CD4-positive, alpha-beta T cell treated with Interleukin-1 beta for 1 hour (primary cell): Measurements from ENCODE around the gene DDX49.
"Not testable (repeated sequence)": the region's sequence is repeated elsewhere in the genome, so short reads cannot be mapped to it uniquely, and the experiment has no call there.

Experiments used
- DNase-seq, 2 donors: peaks; one replicate each; pipeline ENCODE4 v3.0.0-alpha.2; 2020 to 2022

The DDX49 gene

GRCh38 chr19:18943465-18943864 is 23.9 kb downstream of the DDX49 start:
- DNase-seq: no peak

GRCh38 chr19:18945297-18945696 is 25.8 kb downstream of the DDX49 start:
- no peak for DNase-seq

DNA sequence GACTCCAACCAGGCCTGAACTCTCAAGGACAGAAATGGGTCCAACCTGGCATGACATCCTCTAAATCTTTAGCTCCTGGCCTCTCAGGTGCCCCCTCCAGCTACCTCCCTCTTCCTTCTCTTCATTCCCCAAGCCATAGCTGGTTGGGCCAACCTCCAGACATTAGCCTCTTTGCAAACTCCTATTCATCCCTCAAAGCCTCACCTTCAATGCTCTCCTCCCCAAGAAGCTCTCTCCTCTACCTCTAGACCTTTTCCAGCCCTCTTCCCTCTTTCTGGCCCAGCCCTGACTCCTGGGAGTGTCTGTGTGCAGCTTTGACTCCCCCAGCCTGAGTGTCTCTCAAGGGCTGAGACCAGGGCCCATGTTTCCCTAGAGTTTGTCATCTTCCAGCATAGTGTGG is 26.8 kb downstream of the DDX49 start:
- DNase-seq: no peak

- no peak for DNase-seq
These were observed 27.4 kb downstream of the DDX49 start for GRCh38 chr19:18946918-18947317.

- no peak for DNase-seq
These were observed 28.8 kb downstream of the DDX49 start for GRCh38 chr19:18948075-18948975.

DNA sequence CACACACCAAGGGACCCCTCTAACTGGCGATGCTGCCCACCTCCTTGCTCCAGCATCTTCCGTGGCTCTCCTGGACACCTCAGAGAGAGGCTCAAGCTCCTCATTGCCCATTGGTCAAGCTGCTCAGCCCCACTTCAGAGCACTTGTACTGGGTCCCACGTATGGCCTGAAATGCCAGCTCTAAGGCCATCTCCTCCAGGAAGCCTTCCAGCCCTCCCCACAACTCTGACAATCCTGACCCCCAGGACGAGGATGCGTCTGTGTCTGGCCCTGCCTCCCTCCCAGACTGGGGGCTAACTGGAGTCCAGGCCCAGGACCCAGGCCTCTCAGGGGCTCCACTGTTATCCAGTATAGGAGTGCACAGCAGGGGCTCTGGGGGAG is 29.5 kb downstream of the DDX49 start:
- no peak for DNase-seq

DNA sequence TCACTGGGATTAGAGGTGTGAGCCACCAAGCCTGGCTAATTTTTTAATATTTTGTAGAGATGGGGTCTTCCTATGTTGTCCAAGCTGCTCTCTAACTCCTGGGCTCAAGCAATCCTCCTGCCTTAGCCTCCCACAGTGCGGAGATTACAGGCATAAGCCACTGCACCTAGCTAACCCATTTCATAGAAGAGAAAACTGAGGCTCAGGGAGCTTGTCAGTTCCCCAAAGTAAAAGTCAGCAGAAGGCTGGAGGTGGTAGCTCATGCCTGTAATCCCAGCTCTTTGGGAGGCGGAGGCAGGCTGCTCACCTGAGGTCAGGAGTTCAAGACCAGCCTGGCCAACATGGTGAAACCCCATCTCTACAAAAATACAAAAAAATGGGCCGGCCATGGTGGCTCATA is 30.3 kb downstream of the DDX49 start:
- no peak for DNase-seq

DNA sequence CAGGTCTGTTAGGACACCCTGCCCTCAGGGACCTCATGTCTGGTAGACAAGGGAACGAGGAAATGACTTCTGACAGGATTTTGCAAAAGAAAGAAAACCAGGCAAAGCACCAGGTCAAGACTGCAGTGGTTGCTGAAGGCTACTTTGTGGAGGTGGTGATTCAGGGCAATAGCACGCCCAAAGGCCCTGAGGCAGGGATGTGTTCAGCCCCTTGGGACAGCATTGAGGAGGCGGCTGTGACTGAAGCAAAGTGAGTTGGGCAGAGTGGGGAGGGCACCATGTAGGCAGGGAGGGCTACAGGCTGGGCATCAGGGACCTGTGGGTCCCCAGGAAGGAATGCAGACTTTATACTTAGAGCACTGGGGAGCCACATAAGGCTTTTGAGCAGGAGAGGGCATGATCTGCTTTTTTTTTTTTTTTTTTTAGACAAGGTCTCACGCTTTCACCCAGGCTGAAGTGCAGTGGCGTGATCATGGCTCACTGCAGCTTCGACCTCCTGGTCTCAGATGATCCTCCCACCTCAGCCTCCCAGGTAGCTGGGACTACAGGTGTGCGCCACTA is 32.3 kb downstream of the DDX49 start:
- DNase-seq: no peak

DNA sequence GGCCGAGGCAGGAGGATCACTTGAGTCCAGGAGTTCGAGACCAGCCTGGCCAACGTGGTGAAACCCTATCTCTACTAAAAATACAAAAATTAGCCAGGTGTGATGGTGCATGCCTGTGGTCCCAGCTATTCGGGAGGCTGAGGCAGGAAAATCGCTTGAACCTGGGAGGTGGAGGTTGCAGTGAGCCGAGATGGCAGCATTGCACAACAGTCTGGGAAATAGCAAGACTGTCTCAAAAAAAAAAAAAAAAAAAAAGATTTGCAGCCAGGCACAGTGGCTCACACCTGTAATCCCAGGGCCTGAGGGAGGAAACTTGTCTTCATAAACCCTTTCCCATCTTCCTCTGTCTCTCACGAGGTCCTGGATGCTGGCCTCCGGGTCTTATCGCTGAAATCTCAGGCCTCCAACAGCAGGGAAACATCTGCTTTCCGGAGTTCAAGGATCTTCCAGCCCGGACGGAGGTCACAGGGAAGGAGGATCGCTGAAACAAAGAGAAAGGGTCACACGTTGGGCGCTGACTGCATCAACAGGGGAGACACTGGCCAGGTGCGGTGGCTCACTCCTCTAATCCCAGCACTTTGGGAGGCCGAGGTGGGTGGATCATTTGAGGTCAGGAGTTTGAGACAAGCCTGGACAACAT is 33.0 kb downstream of the DDX49 start:
- not testable (repeated sequence) for DNase-seq

DNA sequence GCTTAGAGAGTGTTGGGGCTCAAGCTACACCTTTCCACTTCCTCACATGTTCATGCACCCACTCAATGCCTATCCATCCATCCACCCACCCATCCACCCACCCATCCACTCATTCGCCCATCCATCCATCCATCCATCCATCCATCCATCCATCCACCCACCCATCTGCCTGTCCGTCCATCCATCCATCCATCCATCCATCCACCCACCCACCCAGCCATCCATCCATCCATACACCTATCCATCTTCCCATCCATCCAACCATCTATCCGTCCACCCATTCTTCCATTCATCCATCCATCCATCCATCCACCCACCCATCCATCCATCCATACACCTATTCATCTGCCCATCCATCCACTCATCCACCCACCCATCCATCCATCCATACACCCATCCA is 34.6 kb downstream of the DDX49 start:
- no peak for DNase-seq

GRCh38 chr19:18955042-18955441 is 35.5 kb downstream of the DDX49 start:
- no peak for DNase-seq

GRCh38 chr19:18960370-18960769 is 40.9 kb downstream of the DDX49 start:
- DNase-seq: no peak

DNA sequence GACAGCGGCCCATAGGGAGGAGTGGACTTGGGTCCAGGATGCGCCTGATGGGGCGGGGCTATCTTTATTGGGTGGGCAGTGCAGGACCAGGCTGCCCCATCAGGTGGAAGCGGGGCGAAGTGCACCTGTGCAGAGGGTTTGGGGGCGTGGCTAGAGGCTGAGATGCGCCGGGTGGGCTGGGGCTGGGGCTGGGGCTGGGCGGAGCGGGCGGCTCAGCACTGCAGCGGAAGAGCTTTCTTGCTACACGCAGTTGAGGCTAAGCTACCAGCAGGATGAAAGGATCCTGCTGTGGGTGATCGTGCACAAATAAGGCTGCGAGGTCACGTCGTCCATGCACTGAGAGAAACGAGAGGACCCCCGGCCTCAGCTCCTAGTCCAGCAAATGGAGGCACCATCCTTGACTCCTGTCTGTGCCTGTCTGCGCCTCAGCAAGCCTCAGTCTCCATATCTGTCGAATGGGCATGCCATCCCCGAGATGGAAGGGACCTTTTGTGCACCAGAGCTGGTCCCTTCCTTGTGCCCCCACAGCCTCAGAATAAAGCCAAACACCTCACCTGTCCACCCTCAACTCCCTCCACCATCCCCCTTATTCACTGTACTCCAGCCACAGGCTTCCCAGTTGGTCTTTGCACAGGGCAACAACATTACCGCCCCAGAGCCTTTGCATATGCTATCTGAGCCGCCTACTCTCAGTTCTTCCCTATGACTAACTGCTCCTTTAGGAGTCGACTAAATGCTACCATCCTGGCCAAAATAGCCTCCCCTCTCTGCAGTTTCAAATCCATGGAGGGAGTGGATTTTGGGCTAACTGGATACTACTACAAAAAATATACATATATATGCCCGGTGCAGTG is 42.5 kb downstream of the DDX49 start:
- no peak for DNase-seq

DNA sequence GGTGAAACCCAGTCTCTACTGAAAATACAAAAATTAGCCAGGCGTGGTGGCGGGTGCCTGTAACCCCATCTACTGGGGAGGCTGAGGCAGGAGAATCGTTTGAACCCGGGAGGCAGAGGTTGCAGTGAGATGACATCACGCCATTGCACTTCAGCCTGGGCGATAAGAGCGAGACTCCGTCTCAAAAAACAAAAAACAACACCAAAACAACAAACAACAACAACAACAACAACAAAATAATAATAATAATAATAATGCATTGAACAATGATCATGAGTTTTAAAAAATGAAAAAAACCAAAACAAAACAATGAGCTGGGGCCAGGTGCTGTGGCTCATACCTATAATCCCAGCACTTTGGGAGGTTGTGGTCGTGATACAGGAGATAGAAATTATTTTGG is 44.6 kb downstream of the DDX49 start:
- DNase-seq: no peak

DNA sequence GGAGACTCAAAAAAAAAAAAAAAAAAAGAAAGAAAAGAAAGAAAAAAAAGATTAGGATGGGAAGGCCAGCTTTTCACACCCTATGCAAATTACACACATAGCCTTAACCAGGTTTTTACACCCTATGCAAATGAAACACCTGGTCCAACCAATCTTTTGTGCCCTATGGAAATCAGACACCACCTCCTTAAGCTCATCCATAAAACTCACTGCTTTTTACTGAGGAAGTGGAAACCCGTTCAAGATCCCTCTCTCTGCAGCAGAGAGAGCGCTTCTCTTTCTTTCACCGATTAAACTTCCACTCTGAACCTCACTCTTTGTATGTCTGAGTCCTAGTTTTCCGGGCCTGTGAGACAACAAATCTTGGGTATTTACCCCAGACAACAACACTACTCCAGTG is 46.8 kb downstream of the DDX49 start:
- DNase-seq: no peak

DNA sequence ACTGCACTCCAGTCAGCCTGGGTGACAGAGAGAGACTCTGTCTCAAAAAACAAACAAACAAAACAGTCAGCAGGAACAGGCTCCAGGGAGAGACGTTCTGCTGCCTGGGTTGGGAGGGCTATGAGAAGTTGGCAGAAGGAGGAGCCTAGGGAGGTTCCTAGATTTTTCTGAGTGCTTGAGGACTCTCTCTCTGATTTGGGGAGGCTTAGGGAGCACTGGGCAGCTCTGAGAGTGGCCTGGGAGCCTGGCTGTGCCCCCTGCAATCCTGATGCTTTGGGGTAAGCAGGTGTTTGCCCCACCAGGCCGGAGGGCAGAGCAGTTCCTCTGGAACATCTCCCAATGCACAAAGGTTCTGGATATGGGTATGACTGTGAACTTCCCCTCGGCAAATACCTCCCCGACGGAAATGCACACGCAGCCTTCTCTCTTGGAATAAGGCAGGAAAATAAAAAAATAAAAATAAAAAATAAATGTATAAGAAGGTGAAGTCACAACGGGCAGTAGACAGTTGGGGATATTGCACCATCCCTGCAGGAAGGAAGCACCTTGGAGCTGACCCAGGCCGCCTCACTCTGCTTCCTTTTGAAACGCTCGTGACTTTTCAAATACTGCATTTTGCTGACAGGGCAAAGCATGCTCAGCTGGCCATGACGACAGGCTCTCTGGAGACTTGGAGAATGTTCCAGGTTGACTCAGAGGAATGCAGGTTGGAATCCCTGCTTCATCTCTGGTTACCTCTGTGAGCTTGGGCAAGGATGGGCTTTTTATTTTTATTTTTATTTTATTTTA is 48.0 kb downstream of the DDX49 start:
- peak in 1 of 2 donors; percentile 50 for DNase-seq

GRCh38 chr19:18969931-18970659 is 50.6 kb downstream of the DDX49 start:
- DNase-seq: no peak

DNA sequence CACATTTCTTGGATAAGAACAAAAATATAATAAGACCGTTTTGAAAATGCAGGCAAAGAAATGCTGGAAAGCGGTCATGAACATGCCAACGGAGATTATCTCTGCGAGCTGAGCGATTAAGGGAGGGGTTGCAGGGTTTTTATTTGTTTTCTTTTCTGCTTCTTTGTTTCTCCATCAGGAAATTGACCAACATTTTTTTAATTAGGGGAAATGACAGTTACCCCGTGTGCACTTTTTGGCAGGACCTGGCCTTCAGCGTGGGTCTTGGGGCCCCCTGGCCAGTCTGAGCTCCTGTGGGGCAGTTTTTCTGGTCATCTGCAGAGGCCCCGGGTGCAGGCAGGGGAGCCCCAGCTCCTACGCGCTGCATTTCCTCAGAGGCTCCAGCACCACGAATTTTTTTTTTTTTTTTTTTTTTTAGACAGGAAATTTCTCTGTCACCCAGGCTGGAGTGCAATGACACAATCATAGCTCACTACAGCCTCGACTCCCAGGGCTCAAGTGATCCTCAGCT is 52.8 kb downstream of the DDX49 start:
- DNase-seq: peak in 1 of 2 donors; percentile 13

GRCh38 chr19:18972851-18973250 is 53.3 kb downstream of the DDX49 start:
- DNase-seq: no peak

DNA sequence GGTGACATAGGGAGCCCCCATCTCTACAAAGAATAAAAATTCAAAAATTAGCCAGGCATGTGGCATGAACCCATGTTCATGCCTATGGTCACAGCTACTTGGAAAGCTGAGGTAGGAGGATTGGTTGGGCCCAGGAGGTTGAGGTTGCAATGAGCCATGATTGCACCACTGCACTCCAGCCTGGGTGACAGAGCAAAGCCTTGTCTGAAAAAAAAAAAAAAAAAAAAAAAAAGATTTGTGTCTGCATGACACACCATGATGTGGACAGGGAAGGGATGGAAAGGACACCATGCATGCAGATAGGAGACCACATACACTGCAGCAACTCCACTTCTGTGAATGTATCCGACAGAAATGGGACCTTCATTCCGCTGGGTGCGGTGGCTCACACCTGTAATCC is 55.5 kb downstream of the DDX49 start:
- peak in 1 of 2 donors; percentile 13 for DNase-seq

DNA sequence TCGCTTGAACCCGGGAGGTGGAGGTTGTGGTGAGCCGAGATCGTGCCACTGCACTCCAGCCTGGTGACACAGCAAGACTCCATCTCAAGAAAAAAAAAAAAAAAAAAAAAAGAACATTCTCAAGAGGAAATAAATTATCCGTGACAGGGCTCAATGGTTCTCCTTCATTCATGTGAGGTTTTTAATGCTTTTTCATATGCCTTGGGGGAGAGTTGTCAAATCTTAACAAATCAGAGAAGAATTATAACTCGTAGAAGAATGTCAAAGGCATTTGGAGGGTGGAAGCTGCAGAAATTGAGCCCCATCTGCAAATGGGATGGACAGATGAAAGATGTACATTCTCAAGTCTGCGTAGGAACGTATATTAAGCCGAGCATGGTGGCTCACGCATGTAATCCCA is 56.4 kb downstream of the DDX49 start:
- no peak for DNase-seq
